Vagina (tissue), 2 donors: ENCODE results near the gene CELF4. TPM values are rescaled to one million over a fixed set of nuclear protein-coding genes. Genes with fewer than 3 reads are reported as not detected.

Source experiments
- DNase-seq, 2 donors: peaks; one replicate each; pipeline ENCODE4 v3.0.0-alpha.2; 2017; ENCODE audit errors: extremely low spot score in 2 of 2
- H3K27ac ChIP-seq: fragments of 200-600 bp; sonication (generic); one replicate; pipeline ENCODE4 v1.5.1; 2019
- H3K27me3 ChIP-seq: fragments of 200-600 bp; sonication (generic); one replicate; pipeline ENCODE4 v1.5.1; 2019
- H3K36me3 ChIP-seq, 2 donors: fragments of 200-600 bp; sonication (generic); one replicate each; pipeline ENCODE4 v1.5.1; 2017 to 2019
- H3K4me1 ChIP-seq: fragments of 200-600 bp; sonication (generic); one replicate; pipeline ENCODE4 v1.5.1; 2019
- H3K4me3 ChIP-seq, 2 donors: fragments of 200-600 bp; sonication (generic); 1 replicate in 1 of 2; 2 replicates in 1 of 2; pipeline ENCODE4 v1.5.1; 2016 to 2019
- H3K9me3 ChIP-seq: fragments of 200-600 bp; sonication (generic); one replicate; pipeline ENCODE4 v1.5.1; 2019
- POLR2A ChIP-seq, 2 donors: fragments of 450-650 bp; IDR thresholded peaks; one replicate each; pipeline ENCODE4 v1.6.1; 2017; ENCODE audit warnings: antibody characterized with exemption in 2 of 2, mild to moderate bottlenecking in 2 of 2, moderate library complexity in 2 of 2
- POLR2AphosphoS5 ChIP-seq, 2 donors: sonication (generic); formaldehyde crosslinking; IDR thresholded peaks; one replicate each; pipeline ENCODE4 v1.9.0; 2017; ENCODE audit warnings: antibody characterized with exemption in 2 of 2, mild to moderate bottlenecking in 2 of 2, low read depth in 1 of 2; ENCODE audit not compliant: insufficient read depth in 1 of 2
- intact Hi-C: fragments of 100-400 bp; cut with DNase I; formaldehyde crosslinking; loops from one replicate; pipeline ENCODE4 v1.15.1; 2023
- total RNA-seq: library from RNA; depleted of rRNA; stranded (reverse); fragments of >200 nt; gene quantifications from one replicate; pipeline ENCODE4 v1.2.3, GENCODE V29; 2016
- TF ChIP-seq, protein P1 (sequence below), 3 experiments: fragments of 450-650 bp in 2 of 3; fragments of 200-600 bp in 1 of 3; sonication (generic) in 1 of 3; IDR thresholded peaks; one replicate each; pipeline ENCODE4 v1.5.1; 2017 to 2019; ENCODE audit warnings: antibody characterized with exemption in 3 of 3, mild to moderate bottlenecking in 2 of 3, moderate library complexity in 2 of 3

Gene CELF4
- total RNA-seq, 1 donor from 2014 or later: 2.2 TPM

DNA sequence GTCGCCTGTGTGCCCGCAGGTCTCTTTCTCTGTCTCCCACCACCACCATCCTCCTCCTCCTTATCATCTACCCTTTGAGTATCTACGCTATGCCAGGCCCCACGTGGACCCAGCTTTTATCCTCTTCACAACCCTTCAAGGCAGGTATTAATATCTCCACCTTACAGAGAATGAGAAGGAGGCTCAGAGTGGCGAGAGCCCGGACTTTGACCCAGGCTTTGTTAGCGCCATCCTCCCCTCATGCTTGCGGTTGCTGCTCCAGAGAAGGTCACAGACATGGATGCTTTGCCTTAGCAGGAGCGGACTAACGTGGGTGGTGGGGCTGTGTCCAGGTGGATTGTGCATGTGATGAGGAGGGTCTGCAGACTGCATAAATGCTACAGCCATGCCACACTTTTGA is 119.8 kb downstream of the CELF4 start:
- intact Hi-C loops: no loop called here
- Histone ChIP-seq H3K27ac (no peak overlapping the region), H3K36me3 (no peaks in the 10 kb centered on the region), H3K27me3 (no peaks in the 10 kb centered on the region), H3K4me3 (no peak overlapping the region), H3K9me3 (no peaks in the 10 kb centered on the region), H3K4me1 (no peaks in the 10 kb centered on the region)
- TF ChIP-seq, protein P1, sequence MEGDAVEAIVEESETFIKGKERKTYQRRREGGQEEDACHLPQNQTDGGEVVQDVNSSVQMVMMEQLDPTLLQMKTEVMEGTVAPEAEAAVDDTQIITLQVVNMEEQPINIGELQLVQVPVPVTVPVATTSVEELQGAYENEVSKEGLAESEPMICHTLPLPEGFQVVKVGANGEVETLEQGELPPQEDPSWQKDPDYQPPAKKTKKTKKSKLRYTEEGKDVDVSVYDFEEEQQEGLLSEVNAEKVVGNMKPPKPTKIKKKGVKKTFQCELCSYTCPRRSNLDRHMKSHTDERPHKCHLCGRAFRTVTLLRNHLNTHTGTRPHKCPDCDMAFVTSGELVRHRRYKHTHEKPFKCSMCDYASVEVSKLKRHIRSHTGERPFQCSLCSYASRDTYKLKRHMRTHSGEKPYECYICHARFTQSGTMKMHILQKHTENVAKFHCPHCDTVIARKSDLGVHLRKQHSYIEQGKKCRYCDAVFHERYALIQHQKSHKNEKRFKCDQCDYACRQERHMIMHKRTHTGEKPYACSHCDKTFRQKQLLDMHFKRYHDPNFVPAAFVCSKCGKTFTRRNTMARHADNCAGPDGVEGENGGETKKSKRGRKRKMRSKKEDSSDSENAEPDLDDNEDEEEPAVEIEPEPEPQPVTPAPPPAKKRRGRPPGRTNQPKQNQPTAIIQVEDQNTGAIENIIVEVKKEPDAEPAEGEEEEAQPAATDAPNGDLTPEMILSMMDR (IDR thresholded peaks at IDR 0.05): no peak
- no peak for TF ChIP-seq POLR2AphosphoS5 (IDR thresholded peaks at IDR 0.05; ENCODE audit: insufficient read depth in 1 of 2, low read depth in 1 of 2)
- no peak for TF ChIP-seq POLR2A (IDR thresholded peaks at IDR 0.05)
- no peak for DNase-seq

DNA sequence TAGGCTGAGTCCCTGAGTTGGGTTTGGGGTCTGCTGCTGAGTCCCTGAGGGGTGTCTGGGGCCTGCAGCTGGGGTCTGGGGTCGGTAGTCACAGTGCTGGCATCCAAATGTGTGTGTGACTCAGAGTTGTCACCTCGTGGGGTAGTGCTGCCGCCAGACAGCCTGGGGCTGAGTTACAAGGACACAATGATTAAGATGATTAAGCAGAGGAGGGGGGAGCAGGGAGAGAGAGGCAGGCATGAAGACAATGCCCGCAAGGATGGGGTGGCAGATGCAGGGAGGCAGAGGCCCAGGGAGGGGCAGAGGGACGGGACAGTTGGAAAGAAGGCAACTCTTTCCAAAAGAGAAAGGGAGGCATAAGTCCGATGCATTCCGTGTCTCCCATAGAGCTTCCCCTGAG is 120.2 kb downstream of the CELF4 start:
- Histone ChIP-seq H3K4me1 (no peaks in the 10 kb centered on the region), H3K9me3 (no peaks in the 10 kb centered on the region), H3K27me3 (no peaks in the 10 kb centered on the region), H3K27ac (no peak overlapping the region), H3K4me3 (no peak overlapping the region), H3K36me3 (no peaks in the 10 kb centered on the region)
- TF ChIP-seq POLR2A (IDR thresholded peaks at IDR 0.05): no peak
- TF ChIP-seq POLR2AphosphoS5 (IDR thresholded peaks at IDR 0.05; ENCODE audit: insufficient read depth in 1 of 2, low read depth in 1 of 2): no peak
- TF ChIP-seq, protein P1 (IDR thresholded peaks at IDR 0.05): no peak
- intact Hi-C loops: no loop called here
- no peak for DNase-seq

DNA sequence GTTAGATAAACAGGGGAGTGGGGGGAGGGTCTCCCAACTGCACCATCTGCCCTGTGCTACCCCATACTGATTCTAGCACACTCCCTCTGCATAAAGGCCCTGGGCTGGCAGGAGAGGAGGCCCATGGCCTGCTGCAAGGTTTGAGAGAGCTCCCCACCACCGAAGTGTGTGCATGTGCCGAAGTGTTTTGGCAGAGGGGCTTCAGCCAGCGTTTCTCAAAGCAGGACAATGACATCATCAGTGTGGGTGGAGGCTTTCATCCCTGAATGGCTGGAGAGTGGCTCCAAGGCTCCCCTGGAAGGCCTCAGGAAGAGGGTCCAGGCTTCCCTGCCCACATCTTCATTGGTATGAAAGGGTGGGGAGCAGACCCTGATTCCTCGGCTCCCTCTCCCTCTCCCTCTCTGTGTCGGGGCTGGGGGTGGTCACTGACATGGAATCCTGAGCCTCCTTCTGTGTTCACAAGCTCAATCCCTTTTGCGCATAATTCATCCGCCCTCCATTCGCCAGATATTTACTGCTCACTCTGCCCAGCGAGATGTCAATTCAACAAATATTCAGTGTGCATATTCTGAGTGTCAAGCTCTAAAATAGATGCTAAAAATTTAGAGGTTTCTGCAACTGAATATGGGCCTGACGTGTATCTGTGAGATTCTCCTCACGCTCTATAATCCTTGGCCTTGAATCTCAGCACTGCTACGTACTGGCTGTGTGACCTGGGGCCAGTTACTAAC is 122.1 kb downstream of the CELF4 start:
- Histone ChIP-seq H3K27ac (no peak overlapping the region), H3K4me1 (no peaks in the 10 kb centered on the region), H3K27me3 (no peaks in the 10 kb centered on the region), H3K4me3 (no peak overlapping the region), H3K9me3 (no peaks in the 10 kb centered on the region), H3K36me3 (no peaks in the 10 kb centered on the region)
- intact Hi-C loops: no loop called here
- TF ChIP-seq POLR2AphosphoS5 (IDR thresholded peaks at IDR 0.05; ENCODE audit: insufficient read depth in 1 of 2, low read depth in 1 of 2): no peak
- DNase-seq: no peak

DNA sequence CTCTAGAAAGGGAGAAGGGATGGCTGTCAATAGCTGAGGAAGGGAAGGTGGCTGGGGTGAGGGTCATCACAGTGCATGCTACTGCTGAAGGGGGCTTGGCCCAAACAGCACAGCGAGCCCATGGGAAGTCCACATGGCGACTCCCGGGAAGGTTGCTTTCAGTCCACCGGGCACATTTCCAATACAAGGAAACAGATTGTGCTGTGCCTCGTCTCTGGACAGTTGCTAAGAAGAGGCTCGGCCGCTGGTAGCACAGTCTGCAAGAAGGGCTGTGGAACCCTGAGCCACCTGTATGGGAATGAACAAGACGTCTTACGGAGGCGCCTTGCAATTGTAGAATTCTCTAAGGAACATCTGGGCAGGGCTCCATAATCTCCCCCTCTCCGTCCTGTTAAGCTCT is 123.1 kb downstream of the CELF4 start:
- H3K4me1 ChIP-seq: no peaks in the 10 kb centered on the region
- TF ChIP-seq, protein P1 (IDR thresholded peaks at IDR 0.05): no peak
- no peaks in the 10 kb centered on the region for H3K9me3 ChIP-seq
- intact Hi-C loops: no loop called here
- no peak for DNase-seq
- H3K27ac ChIP-seq: no peak overlapping the region
- H3K36me3 ChIP-seq: no peaks in the 10 kb centered on the region
- no peak overlapping the region for H3K4me3 ChIP-seq
- H3K27me3 ChIP-seq: no peaks in the 10 kb centered on the region

DNA sequence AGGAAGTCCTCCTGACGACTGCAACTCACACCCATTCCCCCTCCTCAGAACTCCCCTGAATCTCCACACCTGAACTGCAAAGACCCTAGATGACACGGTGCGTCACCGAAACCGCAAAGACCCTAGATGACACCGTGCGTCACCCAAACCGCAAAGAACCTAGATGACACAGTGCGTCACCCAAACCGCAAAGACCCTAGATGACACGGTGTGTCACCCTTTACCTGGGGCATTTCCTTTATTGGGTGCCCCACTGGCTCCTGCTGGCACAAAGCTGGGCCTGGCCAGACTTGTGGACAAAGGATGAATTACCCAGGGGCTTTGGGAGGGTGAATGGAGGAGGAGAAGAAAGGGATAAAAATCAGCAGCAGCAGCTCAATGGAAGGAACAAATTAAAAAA is 123.8 kb downstream of the CELF4 start:
- Histone ChIP-seq H3K27ac (no peak overlapping the region), H3K36me3 (no peaks in the 10 kb centered on the region), H3K9me3 (no peaks in the 10 kb centered on the region), H3K4me3 (no peak overlapping the region), H3K27me3 (no peaks in the 10 kb centered on the region), H3K4me1 (no peaks in the 10 kb centered on the region)
- intact Hi-C loops: no loop called here
- TF ChIP-seq POLR2A (IDR thresholded peaks at IDR 0.05): no peak
- TF ChIP-seq POLR2AphosphoS5 (IDR thresholded peaks at IDR 0.05; ENCODE audit: insufficient read depth in 1 of 2, low read depth in 1 of 2): no peak
- TF ChIP-seq, protein P1 (IDR thresholded peaks at IDR 0.05): no peak
- no peak for DNase-seq
